Tibial artery (tissue), 4 donors: ENCODE measurements around the gene ARID5A.

Source experiments
- DNase-seq, 2 donors: peaks; one replicate each; pipeline ENCODE4 v3.0.0-alpha.2; 2019
- H3K27ac ChIP-seq, 2 donors: fragments of 200-600 bp; sonication (generic) in 1 of 2; 1 replicate in 1 of 2; 2 replicates in 1 of 2; pipeline ENCODE4 v1.5.1; 2018 to 2019; ENCODE audit warnings: mild to moderate bottlenecking in 1 of 2
- H3K27me3 ChIP-seq, 2 donors: fragments of 200-600 bp; sonication (generic) in 1 of 2; one replicate each; pipeline versions ENCODE4 v1.5.1 to v1.6.0; 2016 to 2019
- H3K36me3 ChIP-seq, 3 donors: fragments of 200-600 bp; sonication (generic) in 2 of 3; one replicate each; pipeline ENCODE4 v1.5.1; 2016 to 2019; ENCODE audit warnings: mild to moderate bottlenecking in 2 of 3
- H3K4me1 ChIP-seq, 4 donors: fragments of 200-600 bp; sonication (generic) in 2 of 4; 1 replicate in 3 of 4; 2 replicates in 1 of 4; pipeline ENCODE4 v1.5.1; 2016 to 2019
- H3K4me3 ChIP-seq, 2 donors: fragments of 200-600 bp; sonication (generic) in 1 of 2; 1 replicate in 1 of 2; 2 replicates in 1 of 2; pipeline ENCODE4 v1.5.1; 2018 to 2019; ENCODE audit warnings: mild to moderate bottlenecking in 2 of 2
- H3K9me3 ChIP-seq, 3 donors: fragments of 200-600 bp; sonication (generic) in 1 of 3; one replicate each; pipeline ENCODE4 v1.5.1; 2016 to 2019
- CTCF ChIP-seq, 2 experiments: fragments of 200-600 bp in 1 of 2; fragments of 450-650 bp in 1 of 2; IDR thresholded peaks; one replicate each; pipeline ENCODE4 v1.5.1; 2017 to 2019; ENCODE audit warnings: antibody characterized with exemption in 2 of 2, mild to moderate bottlenecking in 1 of 2, moderate library complexity in 1 of 2
- intact Hi-C: fragments of 100-400 bp; cut with DNase I; formaldehyde crosslinking; loops from one replicate; pipeline ENCODE4 v1.15.0; 2023; ENCODE audit warnings: low total_unique reads

ARID5A gene

DNA sequence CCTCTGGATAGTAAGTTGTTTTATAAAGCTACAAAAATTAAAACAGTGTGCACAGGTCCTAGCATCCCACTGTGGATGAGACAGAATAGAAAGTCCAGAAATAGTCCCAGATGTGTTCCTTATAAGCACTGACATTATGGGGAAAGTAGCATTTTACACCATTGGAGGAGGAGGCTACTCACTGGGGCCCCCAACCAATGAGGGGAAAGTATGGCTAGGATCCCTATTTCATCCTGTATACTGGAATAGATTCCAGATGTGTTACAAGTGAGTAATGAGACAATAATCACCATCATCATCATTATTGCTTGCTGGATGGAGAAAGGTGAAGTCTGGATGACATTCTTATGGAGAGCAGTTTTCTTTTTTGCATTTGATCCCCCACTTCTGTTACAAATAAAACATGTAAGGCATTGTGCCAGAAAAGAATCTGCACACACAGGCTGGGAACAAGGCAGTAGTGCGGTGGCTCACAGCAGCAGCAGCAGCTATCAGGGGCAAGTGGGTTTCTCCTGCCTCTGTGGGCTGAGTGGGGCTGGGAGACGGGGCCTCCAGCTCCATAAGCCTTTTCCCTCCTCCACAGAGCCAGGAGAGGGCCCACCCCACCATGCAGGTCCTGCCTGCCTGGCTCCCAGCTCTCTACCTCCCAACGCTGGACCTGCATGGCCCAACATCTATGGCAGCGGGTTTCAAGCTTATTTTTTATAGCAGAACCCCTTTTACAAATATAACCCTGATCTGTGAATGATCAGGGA, 5.0 kb downstream of the ARID5A start:
- Histone ChIP-seq H3K27ac (peak overlapping the region in 1 of 2 donors; percentile 23), H3K4me1 (peaks cover 0 to 71% (median 45%) of the 10 kb centered on the region in 4 donors), H3K9me3 (no peaks in the 10 kb centered on the region), H3K36me3 (peaks cover 8 to 32% (median 27%) of the 10 kb centered on the region in 3 donors), H3K27me3 (no peaks in the 10 kb centered on the region), H3K4me3 (no peak overlapping the region)
- intact Hi-C loops = no loop called here
- no peak for TF ChIP-seq CTCF (IDR thresholded peaks at IDR 0.05)
- no peak for DNase-seq

DNA sequence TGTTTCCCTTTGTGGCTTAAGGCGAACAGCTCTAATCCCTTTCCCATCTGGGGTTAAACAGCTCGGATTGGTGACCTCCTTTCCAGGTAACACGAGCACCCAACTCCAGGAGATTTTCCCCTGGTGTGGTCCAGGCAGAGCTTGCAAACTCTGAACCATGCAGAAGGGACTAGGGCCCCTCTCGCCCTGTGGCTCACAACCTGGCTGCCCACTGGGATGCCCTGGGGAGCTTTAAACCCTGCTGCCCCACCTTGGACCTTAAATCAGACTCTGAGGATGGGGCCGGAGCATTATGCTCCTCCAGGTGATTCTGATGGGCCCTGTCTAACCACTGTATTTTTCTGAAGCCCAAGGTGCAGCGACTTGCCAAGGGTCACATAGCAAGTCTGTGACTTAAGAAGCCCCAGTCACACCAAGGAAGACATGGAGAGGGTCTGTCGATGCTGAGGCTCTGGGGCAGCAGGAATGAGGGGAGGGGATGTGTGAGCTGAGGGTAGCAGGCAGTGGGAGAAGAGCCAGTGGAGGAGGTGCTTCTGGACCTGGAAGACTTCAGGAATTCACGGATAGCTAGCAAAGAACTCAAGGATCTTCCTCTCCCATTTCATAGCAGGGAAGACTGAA, 5.9 kb downstream of the ARID5A start:
- Histone ChIP-seq H3K27me3 (no peaks in the 10 kb centered on the region), H3K27ac (no peak overlapping the region), H3K4me3 (no peak overlapping the region), H3K4me1 (peaks cover 0 to 80% (median 53%) of the 10 kb centered on the region in 4 donors), H3K9me3 (no peaks in the 10 kb centered on the region), H3K36me3 (peaks cover 8 to 35% (median 32%) of the 10 kb centered on the region in 3 donors)
- intact Hi-C loops = no loop called here
- TF ChIP-seq CTCF (IDR thresholded peaks at IDR 0.05) = no peak
- DNase-seq = no peak

GRCh38 chr2:96546321-96546720, 9.8 kb downstream of the ARID5A start:
- intact Hi-C loops = no loop called here
- Histone ChIP-seq H3K36me3 (peaks cover 33 to 73% (median 70%) of the 10 kb centered on the region in 3 donors), H3K27me3 (no peaks in the 10 kb centered on the region), H3K4me1 (peaks cover 0 to 62% (median 40%) of the 10 kb centered on the region in 4 donors), H3K9me3 (no peaks in the 10 kb centered on the region), H3K4me3 (no peak overlapping the region), H3K27ac (peak overlapping the region in 1 of 2 donors; percentile 35)
- no peak for DNase-seq
- TF ChIP-seq CTCF (IDR thresholded peaks at IDR 0.05) = no peak

DNA sequence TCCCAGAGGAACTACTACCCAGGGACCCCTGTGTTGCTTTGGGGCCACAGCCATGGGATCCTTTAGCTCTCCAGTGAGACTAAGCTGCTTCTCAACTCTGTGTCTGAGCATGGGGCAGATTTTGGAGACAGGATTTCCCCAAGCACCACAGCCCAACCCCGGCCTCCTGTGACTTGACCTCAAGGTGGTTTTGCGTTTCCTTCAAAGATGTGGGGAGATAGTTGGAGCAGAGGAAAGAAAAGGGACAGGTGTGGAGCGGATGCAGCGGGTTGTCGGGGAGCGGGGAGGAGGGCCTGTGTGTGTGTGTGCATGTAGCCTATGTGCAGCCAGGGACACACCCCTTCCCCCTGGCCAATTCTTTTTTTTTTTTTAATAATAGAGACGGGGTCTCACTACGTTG, 10.2 kb downstream of the ARID5A start:
- Histone ChIP-seq H3K9me3 (no peaks in the 10 kb centered on the region), H3K4me1 (peaks cover 0 to 57% (median 35%) of the 10 kb centered on the region in 4 donors), H3K36me3 (peaks cover 37 to 78% (median 70%) of the 10 kb centered on the region in 3 donors), H3K27me3 (no peaks in the 10 kb centered on the region), H3K4me3 (no peak overlapping the region), H3K27ac (peak overlapping the region; percentile 10 to 35)
- DNase-seq = no peak
- intact Hi-C loops = no loop called here
- TF ChIP-seq CTCF (IDR thresholded peaks at IDR 0.05) = no peak

- no peaks in the 10 kb centered on the region for H3K9me3 ChIP-seq
- DNase-seq = peak in 1 of 2 donors; percentile 60
- H3K4me1 ChIP-seq = peaks cover 0 to 53% (median 32%) of the 10 kb centered on the region in 4 donors
- no peak for TF ChIP-seq CTCF (IDR thresholded peaks at IDR 0.05)
- H3K27me3 ChIP-seq = no peaks in the 10 kb centered on the region
- H3K36me3 ChIP-seq = peaks cover 40 to 78% (median 70%) of the 10 kb centered on the region in 3 donors
- H3K27ac ChIP-seq = peak overlapping the region; percentile 10 to 35
- intact Hi-C loops = no loop called here
- H3K4me3 ChIP-seq = no peak overlapping the region
Observed at GRCh38 chr2:96547203-96547641, 10.7 kb downstream of the ARID5A start.
